GM23338 (cell line): ENCODE results near the gene COX14. TPM values are rescaled to one million over a fixed set of nuclear protein-coding genes. Genes with fewer than 3 reads are reported as not detected.

Experiments
- ATAC-seq: fragments of 200-7000 bp; cut with Tn5 transposase; 3 replicates; pipeline ENCODE4 v1.9.1; 2020
- DNase-seq: peaks from one replicate; pipeline ENCODE4 v3.0.0-alpha.2; 2015; ENCODE audit warnings: low spot score
- H2AFZ ChIP-seq: fragments of 200-600 bp; sonication (generic); 2 replicates; pipeline ENCODE4 v1.8.0; 2016; ENCODE audit warnings: antibody characterized with exemption, mild to moderate bottlenecking, moderate library complexity
- H3F3A ChIP-seq: fragments of 200-600 bp; sonication (generic); replicated peaks from 2 replicates; pipeline ENCODE4 v1.8.0; 2017; ENCODE audit warnings: antibody characterized with exemption, mixed run types, low read depth
- H3K27ac ChIP-seq: fragments of 200-600 bp; sonication (generic); 2 replicates; pipeline ENCODE4 v1.6.1; 2016; ENCODE audit warnings: low read depth
- H3K27me3 ChIP-seq: fragments of 200-600 bp; sonication (generic); 2 replicates; pipeline ENCODE4 v1.8.0; 2016; ENCODE audit warnings: mild to moderate bottlenecking, mixed run types, moderate library complexity; ENCODE audit not compliant: insufficient read depth
- H3K36me3 ChIP-seq: fragments of 200-600 bp; sonication (generic); 2 replicates; pipeline ENCODE4 v1.8.0; 2016; ENCODE audit warnings: mild to moderate bottlenecking; ENCODE audit not compliant: insufficient read depth
- H3K4me1 ChIP-seq: fragments of 200-600 bp; sonication (generic); 2 replicates; pipeline ENCODE4 v1.8.0; 2016; ENCODE audit warnings: mild to moderate bottlenecking, moderate library complexity; ENCODE audit not compliant: insufficient read depth
- H3K4me2 ChIP-seq: fragments of 200-600 bp; sonication (generic); 2 replicates; pipeline ENCODE4 v1.7.1; 2017; ENCODE audit warnings: mixed run types
- H3K4me3 ChIP-seq: fragments of 200-600 bp; sonication (generic); 2 replicates; pipeline ENCODE4 v1.6.1; 2016; ENCODE audit warnings: mixed run types
- H3K79me2 ChIP-seq: fragments of 200-600 bp; sonication (generic); replicated peaks from 2 replicates; pipeline ENCODE4 v1.8.0; 2017; ENCODE audit warnings: mild to moderate bottlenecking; ENCODE audit not compliant: insufficient read depth
- H3K9me2 ChIP-seq: fragments of 200-600 bp; sonication (generic); 2 replicates; pipeline ENCODE4 v1.8.0; 2017; ENCODE audit not compliant: insufficient read depth
- H4K20me1 ChIP-seq: fragments of 200-600 bp; sonication (generic); replicated peaks from 2 replicates; pipeline ENCODE4 v1.8.0; 2017; ENCODE audit warnings: mild to moderate bottlenecking; ENCODE audit not compliant: insufficient read depth
- H3K27ac Mint-ChIP-seq: 2 replicates; pipeline ENCODE4 v1.8.0; 2020; ENCODE audit warnings: inconsistent platforms, mild to moderate bottlenecking, moderate library complexity, mixed read lengths
- H3K27me3 Mint-ChIP-seq: 3 replicates; pipeline ENCODE4 v1.8.0; 2022; ENCODE audit warnings: low read depth, mild to moderate bottlenecking, moderate library complexity, mixed read lengths, inconsistent platforms; ENCODE audit not compliant: insufficient read depth, poor library complexity
- H3K36me3 Mint-ChIP-seq: 3 replicates; pipeline ENCODE4 v1.8.0; 2021; ENCODE audit warnings: low read depth, mild to moderate bottlenecking, inconsistent platforms, moderate library complexity, mixed read lengths
- H3K4me1 Mint-ChIP-seq: 3 replicates; pipeline ENCODE4 v1.8.0; 2020; ENCODE audit warnings: mild to moderate bottlenecking, inconsistent platforms, mixed read lengths
- H3K4me3 Mint-ChIP-seq: 3 replicates; pipeline ENCODE4 v1.8.0; 2021; ENCODE audit warnings: moderate library complexity, mild to moderate bottlenecking, inconsistent platforms, mixed read lengths
- H3K9me3 Mint-ChIP-seq: 3 replicates; pipeline ENCODE4 v1.8.0; 2020; ENCODE audit warnings: moderate library complexity, mild to moderate bottlenecking, inconsistent platforms, mixed read lengths
- CREB1 ChIP-seq: fragments of 250-450 bp; sonication (Bioruptor Pico); IDR thresholded peaks from 2 replicates; pipeline ENCODE4 v1.5.0; 2020; ENCODE audit warnings: low read depth, mild to moderate bottlenecking, moderate library complexity
- NANOG ChIP-seq: IDR thresholded peaks from 2 replicates; pipeline ENCODE4 v1.6.1; 2016; ENCODE audit warnings: antibody characterized with exemption, borderline replicate concordance
- REST ChIP-seq: IDR thresholded peaks from one replicate; pipeline ENCODE4 v1.6.1; 2018; ENCODE audit warnings: antibody characterized with exemption; ENCODE audit not compliant: unreplicated experiment
- ZNF114 ChIP-seq: fragments of 250-450 bp; sonication (Bioruptor Pico); IDR thresholded peaks from 2 replicates; pipeline ENCODE4 v1.5.0; 2020; ENCODE audit warnings: mild to moderate bottlenecking, moderate library complexity
- ZNF331 ChIP-seq: fragments of 250-450 bp; sonication (Bioruptor Pico); IDR thresholded peaks from 2 replicates; pipeline ENCODE4 v1.5.0; 2020; ENCODE audit warnings: low read depth, mild to moderate bottlenecking, moderate library complexity
- ZNF462 ChIP-seq: fragments of 250-450 bp; sonication (Bioruptor Pico); IDR thresholded peaks from 2 replicates; pipeline ENCODE4 v1.5.0; 2020; ENCODE audit warnings: mild to moderate bottlenecking, moderate library complexity
- polyA plus RNA-seq: library from polyadenylated mRNA; unstranded; fragments of >200 nt; fragmentation: Nextera tagmentation; extraction: Ambion mirVana; gene quantifications from 2 replicates; pipeline ENCODE4 v1.2.1, GENCODE V29; 2016
- total RNA-seq: library from RNA; depleted of rRNA; stranded (reverse); fragments of >200 nt; shearing (Covaris generic); gene quantifications from 2 replicates; pipeline ENCODE4 v1.2.3, GENCODE V29; 2014

Gene COX14
- total and polyA plus RNA-seq, 2 experiments from 2014 or later = 43.7 to 73.5 TPM

GRCh38 chr12:50077099-50077498 is 34.9 kb upstream of the COX14 start (continued):
- TF ChIP-seq ZNF462 (CRISPR knock-in tag) = no peak
- no peak for TF ChIP-seq ZNF331
- no peak for TF ChIP-seq NANOG
- no peak for TF ChIP-seq ZNF114 (CRISPR knock-in tag)

GRCh38 chr12:50078281-50078680 is 33.8 kb upstream of the COX14 start:
- Histone ChIP-seq H3K9me2 (no peaks in the 10 kb centered on the region), H3K27ac (no peak overlapping the region), H3K4me1 (no peaks in the 10 kb centered on the region; the same call in 1 of the 2 replicates), H3K4me2 (no peak overlapping the region), H3K36me3 (no peaks in the 10 kb centered on the region), H3F3A (0 out of 2 replicates have a peak, but pooled peaks cover 3% of the 10 kb centered on the region), H3K4me3 (no peak overlapping the region), H3K27me3 (peaks cover 28% of the 10 kb centered on the region), H2AFZ (no peak overlapping the region), H4K20me1 (no peaks in the 10 kb centered on the region), H3K79me2 (no peaks in the 10 kb centered on the region)
- H3K4me3 Mint-ChIP-seq = no peak overlapping the region
- DNase-seq (no peak), ATAC-seq (no peak)
- H3K9me3 Mint-ChIP-seq = no peaks in the 10 kb centered on the region
- H3K27ac Mint-ChIP-seq = no peak overlapping the region
- H3K36me3 Mint-ChIP-seq = no peaks in the 10 kb centered on the region
- peaks cover 17% of the 10 kb centered on the region for H3K27me3 Mint-ChIP-seq
- peaks cover 21% of the 10 kb centered on the region for H3K4me1 Mint-ChIP-seq
- TF ChIP-seq ZNF462 (CRISPR knock-in tag) = no peak
- no peak for TF ChIP-seq CREB1 (CRISPR knock-in tag)
- no peak for TF ChIP-seq REST
